HepG2 (cell line): Measurements from ENCODE around the gene TMEM235. TPM values are rescaled to one million over a fixed set of nuclear protein-coding genes. Genes with fewer than 3 reads are reported as not detected.
A peak's percentile ranks its signal among the peaks of the same experiment; 100 is the strongest.

ENCODE experiments used
- ATAC-seq: fragments of 200-7000 bp; cut with Tn5 transposase; 3 replicates; pipeline ENCODE4 v1.9.1; 2020; ENCODE audit warnings: mild to moderate bottlenecking, moderate library complexity
- BruUV-seq: library from RNA; stranded (reverse); fragments of 400-500 nt; replicated peaks from 2 replicates; lab custom pipeline; 2021; lab: Mats Ljungman, UMichigan
- CTCF ChIA-PET: fragments of 300-600 bp; formaldehyde crosslinking; extraction: SDS; loops from one replicate; lab custom pipeline; 2021; ENCODE audit warnings: low total read pairs, inconsistent platforms, low intra/inter-chr PET ratio; lab: Yijun Ruan, JAX
- POLR2A ChIA-PET: fragments of 350-600 bp; sonication (Branson Sonifier 250); formaldehyde crosslinking; loops from one replicate; lab custom pipeline; 2020; ENCODE audit warnings: antibody characterized with exemption, inconsistent platforms; lab: Yijun Ruan, JAX
- DNase-seq: peaks from one replicate; pipeline ENCODE4 v3.0.0-alpha.2; 2015; ENCODE audit warnings: low spot score
- FAIRE-seq: peaks from 3 replicates; lab custom pipeline; 2011; peaks lifted over from hg19 to GRCh38; lab: Jason Lieb, UNC
- H2AFZ ChIP-seq: one replicate; pipeline ENCODE4 v1.6.1; 2011; ENCODE audit warnings: low read length, inconsistent platforms
- H3K27ac ChIP-seq: fragments of 300-600 bp; 3 replicates; pipeline ENCODE4 v1.8.0; 2011; ENCODE audit warnings: mixed run types, mild to moderate bottlenecking, mixed read lengths, low read length, inconsistent platforms; ENCODE audit not compliant: insufficient read depth; ENCODE audit errors: extremely low read length
- H3K27me3 ChIP-seq, 2 experiments: fragments of 200-600 bp in 1 of 2; 2 replicates in 1 of 2; 3 replicates in 1 of 2; pipeline versions ENCODE4 v1.6.0 to v1.8.0; 2011; ENCODE audit warnings: low read length in 2 of 2, mild to moderate bottlenecking in 2 of 2, moderate library complexity in 2 of 2, inconsistent platforms in 1 of 2; ENCODE audit not compliant: insufficient read depth in 2 of 2, control insufficient read depth in 1 of 2
- H3K36me3 ChIP-seq, 2 experiments: fragments of 200-600 bp in 1 of 2; replicated peaks in 1 of 2; 2 replicates in 1 of 2; 3 replicates in 1 of 2; pipeline versions ENCODE4 v1.5.1 to v1.8.0; 2011; ENCODE audit warnings: low read length in 2 of 2, inconsistent platforms in 1 of 2; ENCODE audit not compliant: insufficient read depth in 2 of 2, control insufficient read depth in 1 of 2
- H3K4me1 ChIP-seq: 2 replicates; pipeline ENCODE4 v1.5.1; 2012; ENCODE audit warnings: low read length, inconsistent platforms; ENCODE audit not compliant: insufficient read depth
- H3K4me2 ChIP-seq: 2 replicates; pipeline ENCODE4 v1.6.0; 2011; ENCODE audit warnings: low read depth, low read length, inconsistent platforms
- H3K4me3 ChIP-seq, 3 experiments: fragments of 200-600 bp in 1 of 3; sonication (generic), shearing (Covaris generic) in 1 of 3; replicated peaks in 1 of 3; 2 replicates each; pipeline ENCODE4 v1.5.1; 2011 to 2016; ENCODE audit warnings: low read length in 3 of 3, inconsistent platforms in 2 of 3, low read depth in 2 of 3, mild to moderate bottlenecking in 2 of 3, control low read depth in 1 of 3, mixed read lengths in 1 of 3; ENCODE audit not compliant: insufficient read depth in 1 of 3
- H3K79me2 ChIP-seq: one replicate; pipeline ENCODE4 v1.6.1; 2011; ENCODE audit warnings: low read length, inconsistent platforms; ENCODE audit not compliant: insufficient read depth
- H3K9ac ChIP-seq: 2 replicates; pipeline ENCODE4 v1.6.0; 2011; ENCODE audit warnings: mild to moderate bottlenecking, low read depth, low read length, inconsistent platforms; ENCODE audit not compliant: insufficient read depth
- H3K9me3 ChIP-seq: 2 replicates; pipeline ENCODE4 v1.5.1; 2012; ENCODE audit warnings: mild to moderate bottlenecking, low read length
- H4K20me1 ChIP-seq: 2 replicates; pipeline ENCODE4 v1.6.0; 2011; ENCODE audit warnings: inconsistent platforms, mild to moderate bottlenecking, low read length, moderate library complexity; ENCODE audit not compliant: insufficient read depth
- AGO2 ChIP-seq: fragments of 200-400 bp; formaldehyde crosslinking; optimal IDR thresholded peaks from 2 replicates; pipeline ENCODE3; 2017; ENCODE audit warnings: mild to moderate bottlenecking, low read depth, low read length, moderate library complexity
- DNMT3B ChIP-seq: conservative IDR thresholded peaks from 2 replicates; pipeline ENCODE4 v1.6.1; 2016; ENCODE audit warnings: missing biosample characterization, control low read depth
- DPF2 ChIP-seq: sonication (generic); formaldehyde crosslinking; IDR thresholded peaks from 2 replicates; pipeline ENCODE4 v1.4.0; 2020; ENCODE audit warnings: mild to moderate bottlenecking, low read depth, missing genetic modification reagents, borderline replicate concordance
- HNRNPH1 ChIP-seq: fragments of 200-400 bp; formaldehyde crosslinking; optimal IDR thresholded peaks from 2 replicates; pipeline ENCODE3; 2017; ENCODE audit warnings: mild to moderate bottlenecking, low read depth, low read length
- NPAS2 ChIP-seq: sonication (generic); formaldehyde crosslinking; IDR thresholded peaks from 2 replicates; pipeline ENCODE4 v1.8.0; 2022; ENCODE audit warnings: mild to moderate bottlenecking, missing genetic modification reagents, borderline replicate concordance
- PBX3 ChIP-seq: sonication (generic); formaldehyde crosslinking; IDR thresholded peaks from 2 replicates; pipeline ENCODE4 v1.8.1; 2023; ENCODE audit warnings: missing genetic modification reagents, inconsistent platforms, borderline replicate concordance
- SRSF1 ChIP-seq: fragments of 200-400 bp; formaldehyde crosslinking; optimal IDR thresholded peaks from 2 replicates; pipeline ENCODE3; 2017; ENCODE audit warnings: mild to moderate bottlenecking, low read depth, low read length, moderate library complexity
- SRSF4 ChIP-seq: fragments of 200-400 bp; formaldehyde crosslinking; IDR thresholded peaks from one replicate; pipeline ENCODE4 v1.6.1; 2018; ENCODE audit warnings: mild to moderate bottlenecking, low read depth, low read length, moderate library complexity; ENCODE audit not compliant: poor library complexity, severe bottlenecking
- TEF ChIP-seq: sonication (generic); formaldehyde crosslinking; IDR thresholded peaks from 2 replicates; pipeline ENCODE4 v1.5.0; 2020; ENCODE audit warnings: missing genetic modification reagents
- THYN1 ChIP-seq: sonication (generic); formaldehyde crosslinking; IDR thresholded peaks from 2 replicates; pipeline ENCODE4 v1.8.1; 2023; ENCODE audit warnings: low read depth, mild to moderate bottlenecking, moderate library complexity, missing genetic modification reagents, borderline replicate concordance
- ZKSCAN5 ChIP-seq: sonication (generic); formaldehyde crosslinking; IDR thresholded peaks from 2 replicates; pipeline ENCODE4 v1.5.1; 2020; ENCODE audit warnings: mild to moderate bottlenecking, missing genetic modification reagents
- ZNF607 ChIP-seq: sonication (generic); formaldehyde crosslinking; IDR thresholded peaks from 2 replicates; pipeline ENCODE4 v1.5.1; 2020; ENCODE audit warnings: missing genetic modification reagents, mild to moderate bottlenecking, borderline replicate concordance
- ZNF772 ChIP-seq: sonication (generic); formaldehyde crosslinking; IDR thresholded peaks from 2 replicates; pipeline ENCODE4 v1.5.0; 2020; ENCODE audit warnings: mild to moderate bottlenecking, missing genetic modification reagents
- ZSCAN29 ChIP-seq: sonication (generic); formaldehyde crosslinking; conservative IDR thresholded peaks from 2 replicates; pipeline ENCODE4 v1.4.0; 2020; ENCODE audit warnings: mild to moderate bottlenecking, missing genetic modification reagents
- WGBS: methylation state at CpG from one replicate; pipeline ENCODE4 v1.1.6; 2017; ENCODE audit warnings: low lambda C conversion rate; 5-methylcytosine and 5-hydroxymethylcytosine counted together
- in situ Hi-C: cut with HindIII; loops from 2 replicates; pipeline ENCODE4 v1.10.0; 2017; ENCODE audit warnings: low pct_unique_long_range_greater_than_20kb; ENCODE audit not compliant: extremely low pct_ligation_motif_present
- intact Hi-C: fragments of 100-400 bp; cut with micrococcal nuclease; formaldehyde crosslinking; loops from one replicate; pipeline ENCODE4 v1.10.0; 2022; ENCODE audit not compliant: unreplicated experiment
- polyA plus RNA-seq, 8 experiments: library from polyadenylated mRNA; depleted of rRNA in 3 of 8; stranded (reverse) in 7 of 8; unstranded in 1 of 8; fragments of >200 nt; fragmentation: Illumina TruSeq in 4 of 8; extraction: Trizol in 4 of 8; gene quantifications; 2 replicates each; pipeline versions ENCODE4 v1.2.1 to v1.2.3, GENCODE V29; 2011 to 2016; ENCODE audit warnings: low read depth in 4 of 8, missing spikeins in 1 of 8, mixed read lengths in 1 of 8; ENCODE audit not compliant: insufficient read depth in 1 of 8
- total RNA-seq, 5 experiments: library from RNA; depleted of rRNA; stranded (reverse); fragments of >200 nt; fragmentation: Illumina TruSeq; extraction: Trizol; gene quantifications; 2 replicates each; pipeline ENCODE4 v1.2.3, GENCODE V29; 2016; ENCODE audit warnings: low read depth in 1 of 5
- TF ChIP-seq, protein P1 (sequence below): sonication (generic); formaldehyde crosslinking; IDR thresholded peaks from 2 replicates; pipeline ENCODE4 v1.4.0; 2020; ENCODE audit warnings: mild to moderate bottlenecking, low read depth, missing genetic modification reagents
- TF ChIP-seq, protein P2 (sequence below): sonication (generic); formaldehyde crosslinking; IDR thresholded peaks from 2 replicates; pipeline ENCODE4 v1.4.0; 2020; ENCODE audit warnings: missing genetic modification reagents

TMEM235 gene
- total and polyA plus RNA-seq, 2 of the 13 experiments (the other 11 are each of a cell fraction or from before 2014, with no cell fraction given): not detected

DNA sequence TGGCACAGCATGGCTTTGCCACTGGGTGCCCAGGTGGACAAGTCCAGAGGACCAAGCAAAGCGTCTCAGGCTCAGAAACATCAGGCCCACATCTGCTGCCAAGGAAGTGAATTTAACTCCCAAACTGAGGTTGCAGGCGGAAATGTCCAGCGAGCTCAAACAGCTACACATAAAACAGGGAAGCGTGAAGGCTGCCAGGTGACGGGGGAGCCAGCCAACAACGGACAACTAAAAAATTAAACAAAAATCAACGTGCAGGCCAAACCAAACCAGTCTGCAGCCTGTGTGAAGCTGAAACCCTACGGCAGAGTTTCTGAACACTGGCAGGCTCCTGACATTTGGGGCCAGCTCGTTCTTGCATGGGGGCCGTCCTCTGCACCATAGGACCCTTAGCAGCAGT is 47.1 kb upstream of the TMEM235 start:
- Histone ChIP-seq H3K4me2 (peak overlapping the region; percentile 99), H3K9me3 (no peaks in the 10 kb centered on the region), H3K27ac (no peak overlapping the region), H3K27me3 (no peaks in the 10 kb centered on the region; a peak in 1 of 5 replicates), H3K9ac (no peak overlapping the region), H3K79me2 (peaks cover 41% of the 10 kb centered on the region), H3K4me1 (peaks cover 44% of the 10 kb centered on the region), H3K36me3 (peaks cover 6 to 52% of the 10 kb centered on the region in 2 experiments), H4K20me1 (peaks cover 15% of the 10 kb centered on the region), H3K4me3 (no peak overlapping the region), H2AFZ (no peak overlapping the region)
- intact Hi-C loops (no loop called here), in situ Hi-C loops (no loop called here)
- ChIA-PET POLR2A (no interaction called here), CTCF (no interaction called here)
- no peak for DNase-seq
- no TSS peak for BruUV-seq
- FAIRE-seq: no peak
- 95% methylated on average over 10 of the region's 10 CpGs for WGBS
- ATAC-seq: no peak
- TF ChIP-seq ZKSCAN5 (no peak), TEF (CRISPR knock-in tag) (no peak), NPAS2 (CRISPR knock-in tag) (no peak), DPF2 (CRISPR knock-in tag) (no peak), PBX3 (no peak), SRSF1 (no peak), ZSCAN29 (CRISPR knock-in tag) (no peak), ZNF772 (CRISPR knock-in tag) (no peak), THYN1 (CRISPR knock-in tag) (no peak), HNRNPH1 (no peak), AGO2 (no peak), DNMT3B (CRISPR knock-in tag) (no peak), SRSF4 (no peak), ZNF607 (CRISPR knock-in tag) (no peak)
- TF ChIP-seq, protein P1, sequence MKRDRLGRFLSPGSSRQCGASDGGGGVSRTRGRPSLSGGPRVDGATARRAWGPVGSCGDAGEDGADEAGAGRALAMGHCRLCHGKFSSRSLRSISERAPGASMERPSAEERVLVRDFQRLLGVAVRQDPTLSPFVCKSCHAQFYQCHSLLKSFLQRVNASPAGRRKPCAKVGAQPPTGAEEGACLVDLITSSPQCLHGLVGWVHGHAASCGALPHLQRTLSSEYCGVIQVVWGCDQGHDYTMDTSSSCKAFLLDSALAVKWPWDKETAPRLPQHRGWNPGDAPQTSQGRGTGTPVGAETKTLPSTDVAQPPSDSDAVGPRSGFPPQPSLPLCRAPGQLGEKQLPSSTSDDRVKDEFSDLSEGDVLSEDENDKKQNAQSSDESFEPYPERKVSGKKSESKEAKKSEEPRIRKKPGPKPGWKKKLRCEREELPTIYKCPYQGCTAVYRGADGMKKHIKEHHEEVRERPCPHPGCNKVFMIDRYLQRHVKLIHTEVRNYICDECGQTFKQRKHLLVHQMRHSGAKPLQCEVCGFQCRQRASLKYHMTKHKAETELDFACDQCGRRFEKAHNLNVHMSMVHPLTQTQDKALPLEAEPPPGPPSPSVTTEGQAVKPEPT (CRISPR knock-in tag): no peak
- TF ChIP-seq, protein P2, sequence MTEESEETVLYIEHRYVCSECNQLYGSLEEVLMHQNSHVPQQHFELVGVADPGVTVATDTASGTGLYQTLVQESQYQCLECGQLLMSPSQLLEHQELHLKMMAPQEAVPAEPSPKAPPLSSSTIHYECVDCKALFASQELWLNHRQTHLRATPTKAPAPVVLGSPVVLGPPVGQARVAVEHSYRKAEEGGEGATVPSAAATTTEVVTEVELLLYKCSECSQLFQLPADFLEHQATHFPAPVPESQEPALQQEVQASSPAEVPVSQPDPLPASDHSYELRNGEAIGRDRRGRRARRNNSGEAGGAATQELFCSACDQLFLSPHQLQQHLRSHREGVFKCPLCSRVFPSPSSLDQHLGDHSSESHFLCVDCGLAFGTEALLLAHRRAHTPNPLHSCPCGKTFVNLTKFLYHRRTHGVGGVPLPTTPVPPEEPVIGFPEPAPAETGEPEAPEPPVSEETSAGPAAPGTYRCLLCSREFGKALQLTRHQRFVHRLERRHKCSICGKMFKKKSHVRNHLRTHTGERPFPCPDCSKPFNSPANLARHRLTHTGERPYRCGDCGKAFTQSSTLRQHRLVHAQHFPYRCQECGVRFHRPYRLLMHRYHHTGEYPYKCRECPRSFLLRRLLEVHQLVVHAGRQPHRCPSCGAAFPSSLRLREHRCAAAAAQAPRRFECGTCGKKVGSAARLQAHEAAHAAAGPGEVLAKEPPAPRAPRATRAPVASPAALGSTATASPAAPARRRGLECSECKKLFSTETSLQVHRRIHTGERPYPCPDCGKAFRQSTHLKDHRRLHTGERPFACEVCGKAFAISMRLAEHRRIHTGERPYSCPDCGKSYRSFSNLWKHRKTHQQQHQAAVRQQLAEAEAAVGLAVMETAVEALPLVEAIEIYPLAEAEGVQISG (CRISPR knock-in tag): no peak
